NCI-H2227 (cell line): ENCODE data around the gene ARHGEF11.

Source experiments
- DNase-seq: peaks from one replicate; lab custom pipeline; 2025; ENCODE audit not compliant: unreplicated experiment; lab: John Stamatoyannopoulos, UW

ARHGEF11 gene

GRCh38 chr1:156957634-156958033 lies 87.9 kb downstream of the ARHGEF11 start:
- no peak for DNase-seq

GRCh38 chr1:156956333-156956732 lies 89.2 kb downstream of the ARHGEF11 start:
- no peak for DNase-seq

GRCh38 chr1:156953571-156953970 lies 92.0 kb downstream of the ARHGEF11 start:
- no peak for DNase-seq

- no peak for DNase-seq
Measured at GRCh38 chr1:156951371-156951770, 94.2 kb downstream of the ARHGEF11 start.

- DNase-seq = no peak
Measured at GRCh38 chr1:156949127-156949526, 96.4 kb downstream of the ARHGEF11 start.

GRCh38 chr1:156948708-156949107 lies 96.8 kb downstream of the ARHGEF11 start:
- no peak for DNase-seq

- DNase-seq = no peak
Measured at GRCh38 chr1:156947818-156948525, 97.6 kb downstream of the ARHGEF11 start.

- DNase-seq = no peak
Measured at GRCh38 chr1:156947127-156947526, 98.4 kb downstream of the ARHGEF11 start.

GRCh38 chr1:156945881-156946661 lies 99.5 kb downstream of the ARHGEF11 start:
- DNase-seq = no peak

- DNase-seq = no peak
Measured at GRCh38 chr1:156944848-156945247, 100.7 kb downstream of the ARHGEF11 start.

- no peak for DNase-seq
Measured at GRCh38 chr1:156944268-156944667, 101.3 kb downstream of the ARHGEF11 start.

- DNase-seq = no peak
Measured at GRCh38 chr1:156943756-156944155, 101.8 kb downstream of the ARHGEF11 start.

GRCh38 chr1:156942576-156942975 lies 103.0 kb downstream of the ARHGEF11 start:
- no peak for DNase-seq

GRCh38 chr1:156942176-156942575 lies 103.4 kb downstream of the ARHGEF11 start:
- DNase-seq = no peak

GRCh38 chr1:156941675-156942074 lies 103.9 kb downstream of the ARHGEF11 start:
- no peak for DNase-seq

- no peak for DNase-seq
Measured at GRCh38 chr1:156939786-156940334, 105.7 kb downstream of the ARHGEF11 start.

- no peak for DNase-seq
Measured at GRCh38 chr1:156938813-156939212, 106.7 kb downstream of the ARHGEF11 start.

- DNase-seq = no peak
Measured at GRCh38 chr1:156937883-156938282, 107.7 kb downstream of the ARHGEF11 start.

- DNase-seq = no peak
Measured at GRCh38 chr1:156936721-156937220, 108.8 kb downstream of the ARHGEF11 start.

GRCh38 chr1:156936191-156936590 lies 109.4 kb downstream of the ARHGEF11 start:
- no peak for DNase-seq

GRCh38 chr1:156935505-156936128 lies 109.9 kb downstream of the ARHGEF11 start:
- DNase-seq = no peak
